Stimulated activated CD8-positive, alpha-beta memory T cell treated with anti-CD3 and anti-CD28 coated beads, Interleukin-4, amount 100 ng/mL, for 4 hours (primary cell): ENCODE data around the gene SPATA25.
A peak's percentile ranks its signal among the peaks of the same experiment; 100 is the strongest.
"Not testable (repeated sequence)": the region's sequence is repeated elsewhere in the genome, so short reads cannot be mapped to it uniquely, and the experiment has no call there.

Experiments used
- DNase-seq, 2 donors: peaks; one replicate each; pipeline ENCODE4 v3.0.0-alpha.2; 2020; ENCODE audit warnings: low read depth in 2 of 2, low spot score in 1 of 2

Gene SPATA25

DNA sequence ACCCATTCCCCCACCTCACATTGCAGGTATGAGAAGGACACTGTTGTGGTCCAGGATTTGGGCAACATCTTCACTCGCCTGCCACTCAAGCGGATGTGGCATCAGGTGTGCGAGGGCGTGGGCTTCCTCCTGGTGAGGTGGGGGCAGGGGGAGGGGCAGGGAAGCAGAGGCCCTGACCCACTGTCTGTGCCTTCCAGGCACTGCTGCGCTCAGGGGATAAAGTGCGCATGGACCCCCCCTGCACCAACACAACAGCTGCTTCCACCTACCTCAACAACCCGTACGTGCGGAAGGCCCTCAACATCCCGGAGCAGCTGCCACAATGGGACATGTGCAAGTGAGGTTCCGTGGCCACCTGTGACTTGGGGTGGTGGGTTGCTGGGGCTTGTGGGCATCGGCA is 7.4 kb upstream of the SPATA25 start:
- DNase-seq = no peak

DNA sequence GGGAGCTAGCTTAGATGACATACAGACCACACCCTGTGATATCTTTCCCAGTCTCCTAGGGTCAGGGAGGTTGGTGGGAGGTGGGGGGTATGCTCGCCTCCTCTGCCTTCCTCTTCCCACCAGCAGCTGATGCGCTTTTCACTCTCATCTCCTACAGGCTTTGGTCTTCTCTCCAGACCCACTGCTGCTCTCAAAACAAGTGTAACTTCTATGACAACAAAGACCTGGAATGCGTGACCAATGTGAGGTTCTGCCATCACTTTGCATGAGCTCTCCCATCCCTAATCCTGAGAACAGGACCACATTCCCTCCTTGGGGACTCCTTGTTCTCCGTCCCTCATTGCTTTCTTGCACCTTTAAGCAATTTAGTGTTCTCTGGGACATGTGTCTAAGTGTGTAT is 6.4 kb upstream of the SPATA25 start:
- no peak for DNase-seq

DNA sequence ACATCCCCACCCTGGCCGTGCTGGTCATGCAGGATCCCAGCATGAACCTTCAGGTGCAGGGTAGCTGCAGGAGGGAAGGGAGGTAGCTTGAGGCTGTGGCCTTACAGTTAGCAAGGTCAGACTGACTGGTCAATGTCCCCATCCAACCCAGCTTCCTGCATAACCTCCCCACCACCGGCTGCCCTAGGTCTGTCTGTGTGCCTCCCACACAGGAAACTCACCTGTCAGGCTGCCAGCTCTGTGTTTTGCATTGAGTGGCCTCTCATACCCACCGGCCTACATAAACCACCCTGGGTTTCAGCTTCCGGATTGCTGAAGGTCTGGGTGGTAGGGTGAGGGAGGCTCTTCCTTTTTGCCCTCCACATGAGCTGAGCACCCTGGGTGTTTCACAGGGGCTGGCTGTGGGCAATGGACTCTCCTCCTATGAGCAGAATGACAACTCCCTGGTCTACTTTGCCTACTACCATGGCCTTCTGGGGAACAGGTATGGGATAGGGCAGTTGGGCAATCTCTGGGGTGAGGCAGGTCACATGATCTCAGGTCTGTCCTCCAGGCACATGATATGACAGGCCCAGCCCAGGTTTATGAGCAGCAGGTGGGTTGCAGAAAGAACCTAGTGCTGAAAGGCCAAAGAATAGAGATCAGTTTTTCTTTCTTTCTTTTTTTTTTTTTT is 5.5 kb upstream of the SPATA25 start:
- DNase-seq = no peak

DNA sequence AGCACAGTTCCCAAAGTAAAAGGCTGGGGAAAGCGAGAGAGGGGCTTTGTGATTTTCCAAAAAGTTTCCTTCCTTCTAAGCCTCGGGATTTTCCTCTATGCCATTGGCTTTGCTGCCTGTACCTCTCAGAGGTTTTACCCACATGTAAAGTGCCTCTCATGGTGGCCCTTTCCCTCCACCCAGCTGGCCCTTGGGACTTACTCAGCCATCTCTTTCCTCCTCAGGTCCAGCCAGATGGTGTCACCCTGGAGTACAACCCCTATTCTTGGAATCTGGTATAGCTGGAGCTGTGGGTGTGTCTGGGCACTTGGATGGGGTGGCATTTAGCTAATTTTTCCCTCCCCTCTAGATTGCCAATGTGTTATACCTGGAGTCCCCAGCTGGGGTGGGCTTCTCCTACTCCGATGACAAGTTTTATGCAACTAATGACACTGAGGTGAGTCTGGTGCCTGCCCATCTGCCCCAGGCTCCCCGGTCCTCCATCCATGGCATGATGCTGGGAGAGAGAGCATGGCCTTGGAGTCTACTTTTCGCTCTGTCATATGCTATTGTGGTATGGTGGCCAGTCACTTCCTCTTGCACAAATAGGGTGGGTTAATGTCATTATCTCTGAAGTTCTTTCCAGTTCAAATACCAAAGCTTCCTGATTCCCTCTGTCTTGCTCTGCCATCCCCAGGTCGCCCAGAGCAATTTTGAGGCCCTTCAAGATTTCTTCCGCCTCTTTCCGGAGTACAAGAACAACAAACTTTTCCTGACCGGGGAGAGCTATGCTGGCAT is 4.8 kb upstream of the SPATA25 start:
- no peak for DNase-seq

DNA sequence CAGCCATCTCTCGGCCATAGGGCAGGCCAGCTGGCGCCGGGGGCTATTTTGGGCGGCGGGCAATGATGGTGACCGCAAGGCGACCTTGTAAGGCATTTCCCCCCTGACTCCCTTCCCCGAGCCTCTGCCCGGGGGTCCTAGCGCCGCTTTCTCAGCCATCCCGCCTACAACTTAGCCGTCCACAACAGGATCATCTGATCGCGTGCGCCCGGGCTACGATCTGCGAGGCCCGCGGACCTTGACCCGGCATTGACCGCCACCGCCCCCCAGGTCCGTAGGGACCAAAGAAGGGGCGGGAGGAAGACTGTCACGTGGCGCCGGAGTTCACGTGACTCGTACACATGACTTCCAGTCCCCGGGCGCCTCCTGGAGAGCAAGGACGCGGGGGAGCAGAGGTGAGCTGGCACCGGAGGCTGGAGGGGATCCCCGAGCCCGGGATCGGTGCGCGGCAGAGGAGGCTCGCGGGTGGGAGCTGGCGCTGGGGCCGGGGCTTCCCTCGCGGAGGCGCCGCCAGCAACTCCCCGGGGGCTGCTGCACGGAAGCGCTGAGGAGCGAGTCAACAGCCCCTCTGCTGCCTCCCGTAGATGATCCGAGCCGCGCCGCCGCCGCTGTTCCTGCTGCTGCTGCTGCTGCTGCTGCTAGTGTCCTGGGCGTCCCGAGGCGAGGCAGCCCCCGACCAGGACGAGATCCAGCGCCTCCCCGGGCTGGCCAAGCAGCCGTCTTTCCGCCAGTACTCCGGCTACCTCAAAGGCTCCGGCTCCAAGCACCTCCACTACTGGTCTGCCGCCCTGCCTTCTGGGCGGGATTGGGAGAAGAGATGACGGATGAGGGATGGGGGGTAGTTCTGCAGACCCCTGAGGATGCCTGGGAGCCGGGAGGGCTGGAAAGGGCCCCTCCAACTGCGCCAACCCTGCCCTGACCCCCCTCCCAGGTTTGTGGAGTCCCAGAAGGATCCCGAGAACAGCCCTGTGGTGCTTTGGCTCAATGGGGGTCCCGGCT is 3.9 kb upstream of the SPATA25 start, which contains the start of the genes CTSA and NEURL2:
Gene CTSA (plus strand): TSS at position 351 of the 999 bp plus-strand sequence. CDS start 234 bp downstream, at position 585.
Gene NEURL2 (minus strand): TSS at position 224 of the 999 bp plus-strand sequence. CDS start 217 bp downstream, at position 7.
- DNase-seq = peak; percentile 73 to 77

DNA sequence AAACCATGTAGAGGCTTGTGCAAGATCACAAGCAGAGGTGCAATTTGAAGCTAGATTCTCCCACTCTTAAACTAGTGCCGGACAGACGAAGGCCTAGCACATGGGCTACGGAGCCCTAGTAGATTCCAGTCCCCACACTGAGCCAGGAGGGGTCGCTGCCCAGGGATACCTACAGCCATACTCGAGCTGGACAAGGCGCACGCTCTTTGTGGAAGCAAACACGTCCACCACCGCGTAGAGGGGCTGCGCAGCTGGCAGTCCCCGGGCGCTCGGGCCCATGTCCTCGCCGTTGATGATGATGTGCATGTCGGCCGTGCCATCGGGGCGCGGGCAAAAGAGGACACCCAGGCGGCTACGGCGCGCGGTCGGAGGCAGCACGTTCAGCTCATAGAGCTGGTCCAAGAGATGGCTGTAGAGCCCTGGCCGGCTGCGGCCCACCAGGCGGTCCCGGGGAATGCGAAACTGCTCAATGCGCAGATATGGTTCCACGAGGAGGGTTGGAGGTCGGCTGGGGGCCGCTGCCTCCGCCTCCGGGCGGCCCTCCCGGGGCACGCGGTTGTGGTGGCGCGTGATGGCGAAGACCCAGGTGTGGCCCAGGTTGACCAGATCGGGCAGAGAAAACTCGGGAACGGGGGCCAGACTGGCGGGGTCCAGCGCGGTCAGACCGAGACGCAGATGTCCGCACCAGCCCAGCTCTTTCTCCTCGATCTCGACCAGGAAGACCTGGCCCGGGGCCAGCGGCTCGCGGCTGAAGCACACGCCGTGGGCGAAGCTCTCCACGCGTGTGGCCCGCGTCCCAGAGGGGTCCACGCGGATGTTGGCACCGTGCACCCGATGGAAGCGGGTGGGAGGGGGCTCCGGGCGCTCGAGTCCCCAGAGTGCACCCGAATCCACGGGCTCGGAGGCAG is 2.9 kb upstream of the SPATA25 start:
- DNase-seq = no peak

DNA sequence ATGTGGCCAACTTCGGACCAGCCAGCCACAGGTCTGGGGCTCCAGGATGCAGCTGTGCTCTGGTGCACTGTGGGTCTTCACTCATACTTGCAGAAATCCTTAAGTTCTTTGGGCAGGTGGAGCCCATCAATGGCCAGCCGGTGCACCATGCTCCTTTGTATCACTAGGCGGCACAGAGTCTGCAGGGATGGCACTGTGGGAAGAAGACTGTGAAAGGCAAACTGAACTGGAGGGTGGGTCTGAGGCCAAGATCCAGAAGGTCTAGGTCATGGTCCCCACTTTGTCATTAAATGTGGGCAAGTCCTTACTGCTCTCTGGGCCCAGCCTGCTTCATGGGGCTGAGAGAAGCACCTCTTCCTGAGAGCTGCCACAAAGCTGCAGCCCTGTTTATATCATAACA is 1.3 kb upstream of the SPATA25 start:
- DNase-seq = no peak

DNA sequence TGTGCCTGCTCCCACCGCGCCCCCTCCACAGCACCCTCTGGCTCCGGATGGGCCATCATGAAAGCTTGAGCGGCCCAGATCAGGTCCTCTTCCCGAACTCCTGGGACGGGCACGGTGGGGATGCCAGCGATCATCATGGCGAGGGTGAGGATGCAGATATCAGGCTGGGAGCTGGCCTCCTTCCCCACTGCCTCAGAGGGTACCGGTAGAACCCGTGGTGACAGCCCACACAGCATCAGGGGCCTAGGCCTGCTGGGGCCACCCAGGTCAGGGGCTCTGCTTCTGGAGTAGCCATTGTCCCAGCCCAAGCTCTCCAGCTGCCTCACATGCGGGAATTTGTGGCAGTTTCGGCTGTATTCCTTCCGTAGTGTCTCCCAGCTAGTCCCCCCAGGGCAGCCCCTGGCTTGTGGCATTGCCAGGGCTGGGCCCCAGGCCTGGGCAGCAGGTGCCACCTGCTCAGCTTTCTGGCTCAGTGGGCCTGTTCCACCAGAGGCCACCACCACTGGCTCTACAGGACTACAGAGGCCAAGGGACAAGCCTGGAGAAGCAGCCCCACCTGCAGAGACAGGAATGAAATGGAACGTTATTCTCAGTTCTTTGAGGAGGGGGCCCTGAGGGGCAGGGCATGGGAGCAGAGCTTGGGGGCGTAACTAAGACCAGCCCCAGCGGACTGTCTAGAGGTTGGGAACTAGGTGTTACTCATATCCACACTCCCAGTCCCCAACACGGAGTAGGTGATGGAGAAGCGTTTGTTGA is 654 bp downstream of the SPATA25 start:
- no peak for DNase-seq

DNA sequence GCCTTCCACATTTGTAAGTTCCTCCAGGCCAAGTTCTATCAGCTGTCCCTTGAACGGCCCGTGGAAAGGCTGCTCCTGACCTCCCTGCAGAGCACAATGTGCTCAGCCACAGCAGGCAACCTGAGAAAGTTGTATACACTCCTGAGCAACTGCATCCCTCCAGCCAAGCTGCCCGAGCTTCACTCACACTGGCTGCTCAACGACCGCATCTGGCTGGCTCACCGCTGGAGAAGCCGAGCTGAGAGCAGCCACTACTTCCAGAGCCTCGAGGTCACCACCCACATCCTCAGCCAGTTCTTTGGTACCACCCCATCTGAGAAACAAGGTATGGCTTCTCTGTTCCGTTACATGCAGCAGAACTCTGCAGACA is 4.3 kb downstream of the SPATA25 start:
- DNase-seq = no peak

DNA sequence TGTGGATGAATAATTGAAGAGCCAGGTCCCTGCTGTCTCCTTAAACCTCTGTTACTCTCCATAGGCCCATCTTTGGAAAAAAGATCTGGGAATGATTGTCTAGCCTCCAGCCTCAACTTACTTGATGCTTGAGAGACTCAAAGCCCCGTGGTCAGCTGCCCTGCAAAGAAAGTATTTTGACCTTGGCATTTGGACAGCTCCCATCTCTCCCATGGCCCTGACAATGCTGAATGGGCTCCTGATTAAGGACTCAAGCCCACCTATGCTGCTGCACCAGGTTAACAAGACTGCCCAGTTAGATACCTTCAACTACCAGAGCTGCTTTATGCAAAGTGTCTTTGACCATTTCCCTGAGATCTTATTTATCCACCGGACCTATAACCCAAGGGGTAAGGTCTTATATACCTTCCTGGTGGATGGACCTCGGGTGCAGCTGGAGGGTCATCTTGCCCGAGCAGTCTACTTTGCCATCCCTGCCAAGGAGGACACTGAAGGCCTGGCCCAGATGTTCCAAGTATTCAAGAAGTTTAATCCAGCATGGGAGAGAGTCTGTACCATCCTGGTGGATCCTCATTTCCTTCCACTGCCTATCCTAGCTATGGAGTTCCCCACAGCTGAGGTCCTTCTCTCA is 4.8 kb downstream of the SPATA25 start:
- DNase-seq = no peak

DNA sequence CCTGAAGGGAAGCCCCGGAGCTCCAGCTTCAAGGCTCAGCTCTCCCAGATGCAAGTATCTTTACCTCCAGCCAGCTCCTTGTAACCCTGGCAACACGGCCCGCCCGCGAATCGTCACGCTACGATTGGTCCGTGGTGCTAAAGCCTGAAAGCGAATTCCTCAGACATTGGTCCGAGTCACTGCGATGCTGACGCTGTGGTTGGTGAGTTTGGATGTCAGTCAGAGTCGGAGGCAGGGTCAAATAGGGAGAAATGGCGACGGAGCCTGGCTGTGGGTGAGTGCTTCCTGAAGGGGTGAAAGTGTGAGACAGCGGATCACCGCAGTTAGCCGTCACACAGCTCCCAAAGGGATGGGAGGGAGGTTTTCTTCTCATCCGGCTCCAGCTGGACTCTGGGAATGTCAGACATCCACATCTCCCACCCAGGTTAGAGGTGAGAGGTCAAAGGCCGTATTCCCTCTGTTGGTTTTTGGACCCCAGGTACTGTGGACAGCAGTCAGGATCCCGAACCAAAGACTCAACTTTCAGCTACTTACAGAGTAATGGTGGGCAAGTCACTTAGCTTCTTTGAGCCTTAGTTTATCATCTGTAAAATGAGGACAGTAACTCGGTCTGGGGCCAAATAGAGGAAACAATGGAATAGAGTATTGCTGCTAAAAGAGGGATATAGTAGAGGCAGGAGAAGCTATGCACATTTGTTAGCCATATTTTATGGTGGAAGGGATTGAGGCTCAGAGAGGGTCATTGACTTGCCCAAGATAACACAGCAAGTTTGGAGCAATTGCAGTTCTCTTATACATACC is 6.2 kb downstream of the SPATA25 start, which contains the start of gene ZSWIM1:
Gene ZSWIM1 (plus strand): TSS at position 240 of the 801 bp plus-strand sequence. CDS start 1,366 bp downstream, outside the sequence.
- DNase-seq = peak; percentile 96 to 98

DNA sequence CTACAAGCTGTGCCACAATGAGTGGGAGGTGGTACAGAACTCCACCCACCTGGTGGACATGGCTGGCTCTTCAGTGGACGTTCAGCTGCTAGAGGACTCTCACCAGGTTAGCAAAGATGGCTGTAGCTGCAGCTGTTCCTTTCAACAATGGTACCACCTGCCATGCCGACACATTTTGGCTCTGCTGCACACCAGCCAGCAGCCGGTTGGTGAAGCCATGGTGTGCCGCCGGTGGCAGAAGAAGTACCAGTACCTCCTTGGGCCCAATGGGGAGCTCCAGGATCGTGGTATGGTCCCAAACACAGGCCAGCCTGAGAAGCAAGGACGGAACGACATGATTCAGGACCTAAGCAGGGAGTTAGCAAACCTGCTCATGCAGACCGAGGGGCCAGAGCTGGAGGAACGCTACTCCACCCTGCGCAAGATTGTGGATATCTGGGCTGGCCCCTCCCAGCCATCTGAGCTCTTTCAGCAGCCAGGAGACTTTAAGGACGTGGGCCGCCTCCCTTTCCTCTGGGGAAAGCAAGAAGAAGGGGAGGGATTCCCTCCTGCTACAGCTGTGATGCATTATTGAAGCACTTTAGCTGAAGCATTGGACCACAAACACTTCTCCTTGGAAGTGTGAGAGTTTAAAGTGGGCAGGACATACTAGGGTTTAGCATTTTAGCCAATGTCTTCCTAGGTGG is 9.2 kb downstream of the SPATA25 start:
- DNase-seq = no peak

DNA sequence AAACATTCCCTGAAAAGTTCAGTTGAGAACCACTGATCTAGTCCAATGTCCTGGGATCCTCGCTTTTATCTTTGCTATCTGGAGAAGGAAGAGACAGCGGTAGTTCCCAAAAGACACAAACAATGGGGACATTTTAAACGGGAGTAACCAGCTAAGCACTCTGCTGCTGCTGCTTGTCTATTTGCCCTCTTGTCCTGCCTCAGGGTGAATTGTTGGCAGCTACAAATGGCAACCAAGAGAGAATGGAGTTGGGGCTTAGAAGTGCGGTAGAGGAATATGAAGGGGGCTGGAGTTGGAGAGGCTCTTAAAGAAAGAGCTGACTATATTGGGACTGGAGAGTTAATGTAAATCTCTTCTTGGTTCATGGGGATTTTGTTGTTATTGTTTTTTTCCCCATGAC is 12.8 kb downstream of the SPATA25 start:
- DNase-seq = no peak

DNA sequence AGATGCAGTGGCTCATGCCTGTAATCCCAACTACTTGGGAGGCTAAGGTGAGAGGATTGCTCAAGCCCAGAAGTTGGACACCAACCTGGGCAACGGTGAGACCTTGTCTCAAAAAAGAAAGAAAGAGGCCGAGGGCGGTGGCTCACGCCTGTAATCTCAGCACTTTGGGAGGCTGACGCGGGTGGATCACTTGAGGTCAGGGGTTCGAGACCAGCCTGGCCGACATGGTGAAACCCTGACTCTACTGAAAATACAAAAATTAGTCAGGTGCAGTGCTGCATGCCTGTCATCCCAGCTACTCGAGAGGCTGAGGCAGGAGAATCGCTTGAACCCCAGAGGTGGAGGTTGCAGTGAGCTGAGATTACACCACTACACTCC is 13.3 kb downstream of the SPATA25 start:
- not testable (repeated sequence) for DNase-seq

DNA sequence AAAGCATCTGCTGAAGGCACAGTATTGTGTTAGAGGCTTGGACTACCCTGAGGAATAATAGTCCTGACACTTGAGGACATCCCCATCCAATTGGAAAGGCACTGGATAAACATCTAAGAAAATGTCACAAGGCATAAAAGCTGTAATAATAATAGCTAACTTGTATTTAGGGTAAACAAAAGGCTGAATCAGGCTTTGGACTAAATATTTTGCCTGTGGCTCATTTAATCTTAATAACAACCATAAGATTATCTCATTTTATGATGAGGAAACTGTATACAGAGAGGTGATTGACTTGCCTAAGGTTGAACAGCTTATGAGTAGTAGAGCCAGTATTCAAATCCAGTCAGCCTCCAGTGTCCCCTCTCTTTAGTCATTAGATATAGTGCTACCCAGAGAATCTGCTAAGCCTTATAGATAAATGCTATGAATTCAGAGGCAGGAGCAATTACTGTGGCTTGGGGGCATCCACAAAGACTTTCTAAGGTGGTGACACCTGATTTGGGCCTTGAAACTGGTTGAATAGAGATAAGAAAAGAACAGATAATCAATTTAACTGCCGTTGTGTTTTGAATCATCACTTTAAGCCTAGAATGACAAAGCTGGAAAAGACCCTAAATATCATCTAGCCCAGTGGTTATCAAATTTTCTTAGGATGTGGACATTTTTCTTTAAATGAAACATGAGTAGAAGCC is 13.9 kb downstream of the SPATA25 start:
- DNase-seq = no peak

DNA sequence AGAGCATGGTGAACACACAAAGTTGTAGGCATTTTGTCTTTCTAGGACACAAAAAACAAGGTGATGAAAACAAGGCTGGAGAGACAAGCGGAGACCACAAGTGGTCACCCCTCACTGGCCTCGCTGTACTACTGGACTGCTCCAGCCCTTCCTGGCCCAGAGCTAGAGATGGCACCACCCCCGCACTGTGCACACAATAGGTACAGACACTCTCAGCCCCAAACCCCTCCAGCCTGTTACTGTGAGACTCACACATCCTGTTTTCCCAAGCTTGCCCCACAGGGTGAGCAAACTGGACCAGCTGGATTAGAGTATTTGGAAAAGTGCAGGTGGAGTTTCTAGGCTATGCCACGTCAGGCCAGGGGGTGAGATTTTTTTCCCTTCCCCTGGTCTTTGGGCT is 14.8 kb downstream of the SPATA25 start:
- no peak for DNase-seq

DNA sequence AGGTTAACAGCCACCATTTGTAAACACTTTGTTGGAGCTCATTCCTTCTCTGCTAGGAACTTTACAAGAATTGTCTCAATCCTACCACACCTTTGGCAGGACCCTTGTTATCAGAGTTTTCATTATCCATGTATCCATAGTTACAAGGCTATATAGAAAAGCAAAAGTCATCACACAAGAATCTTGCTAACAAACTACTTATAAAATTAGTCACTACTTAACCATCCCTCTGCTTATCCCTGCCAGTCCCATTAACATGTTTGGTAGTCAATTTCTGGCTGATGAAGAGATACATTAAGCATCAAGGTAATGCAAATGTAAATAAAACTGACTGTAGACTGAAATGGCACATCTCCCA is 19.6 kb downstream of the SPATA25 start:
- no peak for DNase-seq
